ENCODE data around the gene PHF1.

DNA sequence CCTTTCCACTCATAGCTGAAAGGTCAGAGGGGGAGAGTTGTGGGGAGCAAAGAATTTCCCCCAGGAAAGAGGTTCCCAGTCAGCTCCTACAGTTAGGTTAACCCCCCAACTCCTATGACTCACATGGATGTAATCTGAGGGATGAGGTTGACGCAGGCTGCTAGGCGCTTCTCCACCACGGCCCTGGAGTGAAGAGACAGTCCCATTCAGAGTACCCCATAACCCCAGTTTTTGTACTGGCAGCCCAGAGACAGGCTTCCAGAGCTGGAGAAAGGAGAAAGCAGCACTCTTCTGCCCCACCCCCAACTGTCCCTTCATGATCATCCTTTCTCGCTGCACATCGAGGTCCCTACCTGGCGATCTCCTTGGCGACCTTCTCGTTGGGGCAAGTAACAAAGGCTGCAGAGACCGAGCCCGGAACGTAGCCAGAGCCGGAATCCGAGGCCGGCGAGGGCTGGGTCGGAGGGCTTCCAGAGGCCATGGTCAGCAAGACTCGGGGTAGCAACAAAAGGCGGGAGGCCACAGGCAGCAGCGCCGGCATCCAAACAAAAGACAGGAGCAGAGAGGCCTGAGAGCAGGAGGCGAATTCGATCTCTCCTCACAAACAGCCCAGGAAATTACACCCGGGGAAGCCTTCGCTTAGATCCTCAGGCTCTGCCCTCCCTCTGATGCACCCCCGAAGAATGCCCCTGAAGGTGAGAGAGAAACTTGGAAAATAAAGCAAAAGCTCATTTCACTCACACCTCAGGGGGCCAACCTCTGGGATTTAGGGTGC lies 6.5 kb downstream of the PHF1 start:
- TF ChIP-seq PBX3 (CRISPR knock-in tag; IDR thresholded peaks at IDR 0.05) (no peak), ZNF146 (tag by site-specific recombination; IDR thresholded peaks at IDR 0.05) (no peak), REPIN1 (tag by site-specific recombination; IDR thresholded peaks at IDR 0.05; ENCODE audit: low read depth) (no peak)
- TF ChIP-seq, protein P1, sequence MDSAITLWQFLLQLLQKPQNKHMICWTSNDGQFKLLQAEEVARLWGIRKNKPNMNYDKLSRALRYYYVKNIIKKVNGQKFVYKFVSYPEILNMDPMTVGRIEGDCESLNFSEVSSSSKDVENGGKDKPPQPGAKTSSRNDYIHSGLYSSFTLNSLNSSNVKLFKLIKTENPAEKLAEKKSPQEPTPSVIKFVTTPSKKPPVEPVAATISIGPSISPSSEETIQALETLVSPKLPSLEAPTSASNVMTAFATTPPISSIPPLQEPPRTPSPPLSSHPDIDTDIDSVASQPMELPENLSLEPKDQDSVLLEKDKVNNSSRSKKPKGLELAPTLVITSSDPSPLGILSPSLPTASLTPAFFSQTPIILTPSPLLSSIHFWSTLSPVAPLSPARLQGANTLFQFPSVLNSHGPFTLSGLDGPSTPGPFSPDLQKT (IDR thresholded peaks at IDR 0.05; ENCODE audit: borderline replicate concordance, low read depth, low read length): no peak
- TF ChIP-seq, protein P2, sequence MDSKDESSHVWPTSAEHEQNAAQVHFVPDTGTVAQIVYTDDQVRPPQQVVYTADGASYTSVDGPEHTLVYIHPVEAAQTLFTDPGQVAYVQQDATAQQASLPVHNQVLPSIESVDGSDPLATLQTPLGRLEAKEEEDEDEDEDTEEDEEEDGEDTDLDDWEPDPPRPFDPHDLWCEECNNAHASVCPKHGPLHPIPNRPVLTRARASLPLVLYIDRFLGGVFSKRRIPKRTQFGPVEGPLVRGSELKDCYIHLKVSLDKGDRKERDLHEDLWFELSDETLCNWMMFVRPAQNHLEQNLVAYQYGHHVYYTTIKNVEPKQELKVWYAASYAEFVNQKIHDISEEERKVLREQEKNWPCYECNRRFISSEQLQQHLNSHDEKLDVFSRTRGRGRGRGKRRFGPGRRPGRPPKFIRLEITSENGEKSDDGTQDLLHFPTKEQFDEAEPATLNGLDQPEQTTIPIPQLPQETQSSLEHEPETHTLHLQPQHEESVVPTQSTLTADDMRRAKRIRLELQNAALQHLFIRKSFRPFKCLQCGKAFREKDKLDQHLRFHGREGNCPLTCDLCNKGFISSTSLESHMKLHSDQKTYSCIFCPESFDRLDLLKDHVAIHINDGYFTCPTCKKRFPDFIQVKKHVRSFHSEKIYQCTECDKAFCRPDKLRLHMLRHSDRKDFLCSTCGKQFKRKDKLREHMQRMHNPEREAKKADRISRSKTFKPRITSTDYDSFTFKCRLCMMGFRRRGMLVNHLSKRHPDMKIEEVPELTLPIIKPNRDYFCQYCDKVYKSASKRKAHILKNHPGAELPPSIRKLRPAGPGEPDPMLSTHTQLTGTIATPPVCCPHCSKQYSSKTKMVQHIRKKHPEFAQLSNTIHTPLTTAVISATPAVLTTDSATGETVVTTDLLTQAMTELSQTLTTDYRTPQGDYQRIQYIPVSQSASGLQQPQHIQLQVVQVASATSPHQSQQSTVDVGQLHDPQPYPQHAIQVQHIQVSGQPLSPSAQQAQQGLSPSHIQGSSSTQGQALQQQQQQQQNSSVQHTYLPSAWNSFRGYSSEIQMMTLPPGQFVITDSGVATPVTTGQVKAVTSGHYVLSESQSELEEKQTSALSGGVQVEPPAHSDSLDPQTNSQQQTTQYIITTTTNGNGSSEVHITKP (tag by site-specific recombination; IDR thresholded peaks at IDR 0.05): no peak
- TF ChIP-seq, protein P3, sequence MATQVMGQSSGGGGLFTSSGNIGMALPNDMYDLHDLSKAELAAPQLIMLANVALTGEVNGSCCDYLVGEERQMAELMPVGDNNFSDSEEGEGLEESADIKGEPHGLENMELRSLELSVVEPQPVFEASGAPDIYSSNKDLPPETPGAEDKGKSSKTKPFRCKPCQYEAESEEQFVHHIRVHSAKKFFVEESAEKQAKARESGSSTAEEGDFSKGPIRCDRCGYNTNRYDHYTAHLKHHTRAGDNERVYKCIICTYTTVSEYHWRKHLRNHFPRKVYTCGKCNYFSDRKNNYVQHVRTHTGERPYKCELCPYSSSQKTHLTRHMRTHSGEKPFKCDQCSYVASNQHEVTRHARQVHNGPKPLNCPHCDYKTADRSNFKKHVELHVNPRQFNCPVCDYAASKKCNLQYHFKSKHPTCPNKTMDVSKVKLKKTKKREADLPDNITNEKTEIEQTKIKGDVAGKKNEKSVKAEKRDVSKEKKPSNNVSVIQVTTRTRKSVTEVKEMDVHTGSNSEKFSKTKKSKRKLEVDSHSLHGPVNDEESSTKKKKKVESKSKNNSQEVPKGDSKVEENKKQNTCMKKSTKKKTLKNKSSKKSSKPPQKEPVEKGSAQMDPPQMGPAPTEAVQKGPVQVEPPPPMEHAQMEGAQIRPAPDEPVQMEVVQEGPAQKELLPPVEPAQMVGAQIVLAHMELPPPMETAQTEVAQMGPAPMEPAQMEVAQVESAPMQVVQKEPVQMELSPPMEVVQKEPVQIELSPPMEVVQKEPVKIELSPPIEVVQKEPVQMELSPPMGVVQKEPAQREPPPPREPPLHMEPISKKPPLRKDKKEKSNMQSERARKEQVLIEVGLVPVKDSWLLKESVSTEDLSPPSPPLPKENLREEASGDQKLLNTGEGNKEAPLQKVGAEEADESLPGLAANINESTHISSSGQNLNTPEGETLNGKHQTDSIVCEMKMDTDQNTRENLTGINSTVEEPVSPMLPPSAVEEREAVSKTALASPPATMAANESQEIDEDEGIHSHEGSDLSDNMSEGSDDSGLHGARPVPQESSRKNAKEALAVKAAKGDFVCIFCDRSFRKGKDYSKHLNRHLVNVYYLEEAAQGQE (tag by site-specific recombination; IDR thresholded peaks at IDR 0.05): no peak
